OCI-LY3 (cell line): ENCODE results near the gene HINT1.

ENCODE experiments used
- H2AFZ ChIP-seq: fragments of 200-600, 300-600 bp; shearing (Covaris generic); 2 replicates; pipeline ENCODE4 v1.6.0; 2014; ENCODE audit warnings: antibody characterized with exemption, low read depth, low read length
- H3K27ac ChIP-seq: fragments of 200-600, 300-600 bp; sonication (generic); 2 replicates; pipeline ENCODE4 v1.5.1; 2014; ENCODE audit warnings: mild to moderate bottlenecking, low read length, moderate library complexity, mixed read lengths
- H3K27me3 ChIP-seq: fragments of 200-600, 300-600 bp; sonication (generic); 2 replicates; pipeline ENCODE4 v1.6.1; 2014; ENCODE audit warnings: low read depth, low read length, mixed read lengths
- H3K36me3 ChIP-seq: fragments of 200-600, 300-600 bp; sonication (generic); replicated peaks from 2 replicates; pipeline ENCODE3; 2014; ENCODE audit warnings: low read depth, low read length, mixed read lengths
- H3K4me1 ChIP-seq: fragments of 300-600, 200-600 bp; sonication (generic); 2 replicates; pipeline ENCODE4 v1.6.1; 2014; ENCODE audit warnings: low read length, mixed read lengths
- H3K4me2 ChIP-seq: fragments of 200-600, 300-600 bp; sonication (generic); 2 replicates; pipeline ENCODE4 v1.6.1; 2014; ENCODE audit warnings: low read length, mixed read lengths
- H3K4me3 ChIP-seq: fragments of 300-600, 200-600 bp; sonication (generic); 2 replicates; pipeline ENCODE4 v1.5.1; 2014; ENCODE audit warnings: antibody characterized with exemption, mild to moderate bottlenecking, low read length, moderate library complexity
- H3K79me2 ChIP-seq: fragments of 300-600, 200-600 bp; shearing (Covaris generic); 2 replicates; pipeline ENCODE4 v1.6.1; 2014; ENCODE audit warnings: mild to moderate bottlenecking, low read length, mixed read lengths
- H3K9ac ChIP-seq: fragments of 300-600, 200-600 bp; shearing (Covaris generic); 2 replicates; pipeline ENCODE4 v1.6.0; 2014; ENCODE audit warnings: mild to moderate bottlenecking, low read length, moderate library complexity
- H3K9me3 ChIP-seq: fragments of 200-600, 300-600 bp; shearing (Covaris generic); 2 replicates; pipeline ENCODE4 v1.6.1; 2014; ENCODE audit warnings: low read length, mixed read lengths; ENCODE audit not compliant: insufficient read depth
- H4K20me1 ChIP-seq: fragments of 200-600, 300-600 bp; sonication (generic); 2 replicates; pipeline ENCODE4 v1.6.1; 2016; ENCODE audit warnings: low read length, mixed read lengths; ENCODE audit not compliant: insufficient read depth
- CTCF ChIP-seq: fragments of 200-600, 300-600 bp; sonication (generic); IDR thresholded peaks from 2 replicates; pipeline ENCODE4 v1.5.1; 2014; ENCODE audit warnings: antibody characterized with exemption, low read length, low read depth
- EZH2phosphoT487 ChIP-seq: fragments of 200-600 bp; shearing (Covaris generic); IDR thresholded peaks from 2 replicates; pipeline ENCODE4 v1.6.1; 2018; ENCODE audit warnings: antibody characterized with exemption, mixed run types, low read depth

HINT1 gene

GRCh38 chr5:131206061-131206460 is 41.0 kb upstream of the HINT1 start:
- Histone ChIP-seq H3K9ac (no peak overlapping the region), H4K20me1 (no peaks in the 10 kb centered on the region), H3K4me1 (peaks cover 43% of the 10 kb centered on the region), H2AFZ (no peak overlapping the region), H3K36me3 (peaks cover 8% of the 10 kb centered on the region), H3K4me3 (no peak overlapping the region), H3K79me2 (peaks cover 19% of the 10 kb centered on the region), H3K9me3 (no peaks in the 10 kb centered on the region), H3K27ac (no peak overlapping the region), H3K4me2 (no peak overlapping the region), H3K27me3 (no peaks in the 10 kb centered on the region)
- TF ChIP-seq CTCF (no peak), EZH2phosphoT487 (no peak)

GRCh38 chr5:131204964-131205363 is 39.9 kb upstream of the HINT1 start:
- H3K9ac ChIP-seq = no peak overlapping the region
- TF ChIP-seq EZH2phosphoT487 (no peak), CTCF (no peak)
- H3K27ac ChIP-seq = no peak overlapping the region
- no peaks in the 10 kb centered on the region for H3K9me3 ChIP-seq
- no peak overlapping the region for H3K4me2 ChIP-seq
- no peak overlapping the region for H2AFZ ChIP-seq
- no peaks in the 10 kb centered on the region for H4K20me1 ChIP-seq
- peaks cover 19% of the 10 kb centered on the region for H3K79me2 ChIP-seq
- H3K27me3 ChIP-seq = no peaks in the 10 kb centered on the region
- H3K4me1 ChIP-seq = peaks cover 32% of the 10 kb centered on the region
- no peak overlapping the region for H3K4me3 ChIP-seq
- H3K36me3 ChIP-seq = peaks cover 8% of the 10 kb centered on the region

GRCh38 chr5:131200560-131200959 is 35.5 kb upstream of the HINT1 start:
- Histone ChIP-seq H3K27me3 (no peaks in the 10 kb centered on the region), H2AFZ (no peak overlapping the region), H3K36me3 (peaks cover 10% of the 10 kb centered on the region), H3K9me3 (no peaks in the 10 kb centered on the region), H3K4me2 (no peak overlapping the region), H3K4me1 (no peaks in the 10 kb centered on the region), H3K4me3 (no peak overlapping the region), H4K20me1 (no peaks in the 10 kb centered on the region), H3K27ac (no peak overlapping the region), H3K79me2 (no peaks in the 10 kb centered on the region), H3K9ac (no peak overlapping the region)
- TF ChIP-seq CTCF (no peak), EZH2phosphoT487 (no peak)

DNA sequence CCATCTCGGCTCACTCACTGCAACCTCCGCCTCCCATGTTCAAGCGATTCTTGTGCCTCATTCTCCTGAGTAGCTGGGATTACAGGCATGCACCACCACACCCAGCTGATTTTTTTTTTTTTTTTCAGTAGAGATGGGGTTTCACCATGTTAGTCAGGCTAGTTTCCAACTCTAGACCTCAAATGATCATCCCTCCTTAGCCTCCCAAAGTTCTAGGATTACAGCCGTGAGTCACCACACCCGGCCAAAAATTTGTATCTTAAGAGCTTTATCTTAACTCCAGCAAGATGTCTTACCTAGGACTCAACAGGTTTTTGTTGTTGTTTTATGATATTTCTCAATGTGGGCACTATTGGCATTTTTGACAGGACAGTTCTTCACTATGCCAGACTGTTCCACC is 33.6 kb upstream of the HINT1 start:
- Histone ChIP-seq H3K27me3 (no peaks in the 10 kb centered on the region), H3K9me3 (no peaks in the 10 kb centered on the region), H3K4me2 (no peak overlapping the region)

More for the DNA sequence above, 33.6 kb upstream of the HINT1 start:
- Histone ChIP-seq H3K79me2 (no peaks in the 10 kb centered on the region), H3K4me1 (no peaks in the 10 kb centered on the region), H3K9ac (no peak overlapping the region), H3K4me3 (no peak overlapping the region), H3K27ac (no peak overlapping the region), H3K36me3 (peaks cover 10% of the 10 kb centered on the region), H2AFZ (no peak overlapping the region), H4K20me1 (no peaks in the 10 kb centered on the region)
- TF ChIP-seq CTCF = no peak
